ENCODE results near the gene FAM222A.

The FAM222A gene

DNA sequence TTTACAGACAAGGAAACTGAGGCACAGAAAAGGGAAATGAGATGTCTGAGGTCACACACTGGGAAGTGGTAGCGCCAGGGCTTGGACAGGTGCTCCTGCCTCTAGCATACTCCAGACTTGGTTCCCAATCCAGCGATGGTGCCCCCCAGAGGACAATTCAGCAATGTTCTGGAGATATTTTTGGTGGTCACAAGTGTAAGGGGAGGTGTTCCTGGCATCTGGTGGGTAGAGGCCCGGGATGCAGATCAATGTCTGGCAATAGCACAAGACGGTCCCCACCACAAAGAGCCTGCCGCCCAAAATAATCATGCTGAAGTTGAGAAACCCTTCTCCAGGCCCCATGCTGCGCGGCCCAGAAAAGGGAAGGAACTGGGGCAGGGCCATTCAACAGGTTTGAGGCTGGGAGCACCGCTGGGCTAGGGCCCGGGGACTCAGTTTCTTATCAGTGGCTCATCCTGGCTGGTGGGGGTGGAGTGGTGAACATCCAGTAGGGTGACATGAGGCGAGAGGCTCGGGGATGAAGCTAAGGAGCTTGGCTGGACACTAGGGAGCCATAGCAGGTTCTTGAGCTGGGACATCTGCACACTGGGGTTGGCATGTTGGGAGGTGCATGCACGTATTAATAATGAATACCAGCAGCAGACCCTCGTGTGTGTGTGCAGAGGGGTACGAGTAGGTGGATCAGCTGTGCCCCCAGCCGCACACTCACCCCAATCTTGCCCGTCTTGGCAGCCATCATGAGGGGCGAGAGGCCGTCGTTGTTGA lies 84.5 kb downstream of the FAM222A start:
- no peak for DNase-seq (ENCODE audit: low read depth in 2 of 2)

DNA sequence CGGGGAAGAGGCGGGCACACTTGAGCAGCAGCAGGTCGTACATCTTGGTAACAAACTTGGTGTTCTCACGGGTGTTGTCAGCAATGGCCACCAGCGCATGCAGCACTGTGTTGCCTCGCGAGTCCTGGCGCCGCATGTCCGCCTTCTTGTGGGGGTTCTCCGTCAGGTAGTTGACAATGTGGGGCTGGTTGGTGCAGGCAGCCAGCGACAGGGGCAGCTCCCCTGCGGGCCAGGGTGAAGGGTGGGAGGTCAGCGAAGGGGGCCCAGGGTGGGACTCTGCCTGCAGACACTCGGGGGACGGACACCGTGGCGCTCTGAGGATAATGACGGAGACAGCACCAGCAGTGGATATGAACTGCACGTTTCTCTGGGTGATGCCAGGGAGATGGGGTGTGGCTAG lies 85.1 kb downstream of the FAM222A start:
- no peak for DNase-seq (ENCODE audit: low read depth in 2 of 2)

DNA sequence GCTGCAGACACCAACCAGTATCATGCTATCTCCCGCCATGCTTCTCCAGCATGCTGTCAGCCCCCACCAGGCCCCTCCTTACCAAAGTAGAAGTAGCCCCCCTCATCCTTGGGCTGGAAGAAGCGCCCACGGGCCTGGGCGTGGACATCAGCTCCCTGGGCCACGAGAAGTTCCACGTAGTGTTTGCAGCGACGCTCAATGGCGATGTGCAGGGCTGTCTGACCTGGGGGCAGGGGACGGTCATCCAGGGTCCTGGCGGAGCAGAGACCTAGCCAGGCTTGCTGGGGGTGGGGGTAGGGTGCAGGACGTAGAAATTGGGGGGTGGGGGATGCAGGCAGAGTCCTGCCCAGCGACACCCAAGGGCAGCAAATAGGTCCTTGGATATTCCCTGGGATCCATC lies 86.9 kb downstream of the FAM222A start:
- DNase-seq (ENCODE audit: low read depth in 2 of 2), result no peak

DNA sequence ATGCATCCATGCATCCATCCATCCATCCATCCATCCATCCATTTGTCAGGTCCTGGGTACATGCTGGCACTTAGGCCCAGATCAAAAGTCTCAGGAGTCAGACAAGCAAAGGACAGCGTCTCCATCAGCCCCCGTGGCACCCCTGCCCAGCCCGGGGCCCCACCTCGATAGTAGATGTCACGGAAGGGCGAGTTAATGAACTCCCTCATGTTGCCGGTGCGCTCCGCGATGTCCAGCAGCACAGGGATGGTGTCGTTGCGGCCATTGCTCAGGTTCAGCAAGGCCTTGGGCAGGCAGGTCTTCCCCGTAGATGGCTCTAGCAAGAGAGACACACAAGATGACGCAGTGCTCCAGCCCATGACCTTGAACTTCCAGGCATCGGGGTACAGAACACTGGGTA lies 89.2 kb downstream of the FAM222A start:
- DNase-seq (ENCODE audit: low read depth in 2 of 2), result no peak

DNA sequence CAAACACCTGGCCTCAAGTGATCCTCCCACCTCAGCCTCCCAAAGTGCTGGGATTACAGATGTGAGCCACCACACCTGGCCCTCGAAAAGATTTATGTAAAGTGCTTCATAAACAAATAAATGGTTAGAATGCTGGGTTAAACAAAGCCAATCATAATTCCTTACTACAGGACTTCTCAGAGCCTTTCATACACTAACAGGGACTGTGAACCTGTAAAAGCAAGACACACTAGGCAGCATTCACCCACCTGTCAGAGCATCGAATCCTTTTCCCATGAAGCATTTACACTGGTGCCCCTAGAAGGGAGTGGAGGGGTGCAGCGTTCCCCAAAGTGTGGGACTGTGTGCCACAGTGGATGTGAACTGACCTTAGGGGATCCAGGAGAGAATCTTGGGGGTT lies 90.1 kb downstream of the FAM222A start:
- DNase-seq (ENCODE audit: low read depth in 2 of 2), result no peak

DNA sequence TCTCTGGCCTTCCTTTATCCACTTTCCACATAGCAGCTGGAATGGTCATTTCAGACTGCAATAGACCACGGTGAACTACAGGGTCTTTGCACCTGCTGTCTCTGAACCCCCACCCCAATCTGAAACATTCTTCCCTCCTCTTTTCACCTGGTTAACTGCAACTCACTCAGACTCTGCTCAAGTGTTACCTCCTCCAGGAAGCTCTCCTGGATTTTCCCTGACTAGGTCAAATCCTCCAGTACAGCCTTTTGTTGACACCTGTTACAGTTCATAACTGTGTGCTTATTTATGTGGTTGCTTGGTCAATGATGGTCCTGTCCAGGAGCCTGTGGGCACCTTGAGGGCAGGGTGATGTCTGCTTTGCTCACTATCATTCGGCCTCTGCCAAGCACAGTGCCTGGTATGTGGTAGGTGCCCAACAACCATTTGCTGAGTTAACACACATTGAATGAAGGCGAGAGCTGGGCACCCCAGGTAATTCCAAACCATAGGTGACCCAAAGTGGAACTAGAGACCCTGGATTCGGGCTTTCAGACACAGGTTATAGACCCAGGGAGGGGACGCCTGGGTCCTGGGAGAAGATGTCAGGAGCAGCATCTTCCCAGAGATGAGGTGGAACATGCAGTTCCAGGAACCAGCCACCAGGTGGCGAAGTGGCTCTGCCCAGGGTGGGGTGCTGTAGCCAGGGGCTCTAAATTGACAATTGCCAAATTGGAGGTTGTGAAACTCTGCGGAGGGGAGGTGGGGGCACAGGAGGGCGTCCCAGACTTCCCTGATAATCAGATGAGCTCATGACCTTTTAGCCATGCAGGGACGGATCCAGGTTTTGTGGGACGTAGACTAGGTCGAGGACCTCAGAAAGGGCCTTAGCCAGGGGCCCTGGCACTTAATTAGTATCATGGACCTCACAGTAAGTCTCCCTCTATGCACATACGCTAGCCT lies 91.5 kb downstream of the FAM222A start:
- DNase-seq (ENCODE audit: low read depth in 2 of 2), result peak; percentile 22 to 32

DNA sequence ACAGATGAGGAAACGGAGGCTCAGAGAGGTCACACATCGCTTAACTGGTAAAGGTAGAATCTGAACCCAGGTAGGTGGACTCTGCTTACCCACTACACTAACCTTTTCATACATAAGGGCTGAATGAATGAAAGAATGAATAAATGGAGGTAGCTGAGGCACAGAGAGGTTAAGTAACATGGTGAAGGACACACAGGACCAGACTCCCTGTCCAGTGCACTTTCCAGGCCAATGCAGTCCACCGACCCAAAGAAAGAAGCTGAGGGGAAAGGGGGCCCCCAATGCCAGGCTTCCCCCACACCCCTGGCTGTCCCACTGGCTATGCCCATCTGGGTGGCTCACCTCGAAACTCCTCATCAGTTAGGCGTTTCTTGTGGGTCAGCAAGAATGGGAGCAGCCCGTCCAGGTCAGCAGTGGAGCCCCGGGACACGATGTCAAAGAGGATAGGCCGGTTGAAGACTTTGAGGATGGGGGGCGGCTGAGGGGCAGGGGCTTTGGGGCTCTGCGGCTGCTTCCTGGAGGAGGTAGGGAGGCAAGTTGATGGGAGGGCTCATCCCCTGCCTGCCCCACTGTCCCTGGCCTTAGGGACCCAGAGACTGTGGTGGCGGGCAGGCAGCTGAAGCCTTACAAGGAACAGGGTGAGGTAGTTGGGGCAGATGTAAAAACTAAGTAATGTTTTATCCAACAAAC lies 94.5 kb downstream of the FAM222A start:
- no peak for DNase-seq (ENCODE audit: low read depth in 2 of 2)

DNA sequence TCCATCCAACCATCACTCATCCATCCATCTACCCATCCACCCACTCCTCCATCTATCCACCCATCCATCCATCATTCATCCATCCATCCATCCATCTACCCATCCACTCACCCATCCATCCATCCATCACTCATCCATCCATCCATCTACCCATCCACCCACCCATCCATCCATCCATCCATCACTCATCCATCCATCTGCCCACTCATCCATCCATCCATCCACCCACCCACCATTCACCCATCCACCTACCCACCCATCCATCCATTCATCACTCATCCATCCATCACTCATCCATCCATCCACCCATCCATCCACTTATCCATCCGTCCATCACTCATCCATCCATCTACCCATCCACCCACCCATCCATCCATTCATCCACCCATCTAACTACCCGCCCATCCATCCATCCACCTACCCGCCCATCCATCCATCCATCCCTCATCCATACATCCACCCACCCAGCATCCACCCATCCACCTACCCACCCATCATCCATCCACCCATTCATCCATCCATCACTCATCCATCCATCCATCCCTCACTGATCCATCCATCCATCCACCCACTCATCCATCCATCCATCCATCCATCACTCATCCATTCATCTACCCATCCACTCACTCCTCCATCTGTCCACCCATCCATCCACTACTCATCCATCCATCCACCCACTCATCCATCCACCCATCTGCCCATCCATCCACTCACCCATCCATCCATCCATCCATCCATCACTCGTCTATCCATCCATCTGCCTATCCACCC lies 95.4 kb downstream of the FAM222A start:
- no peak for DNase-seq (ENCODE audit: low read depth in 2 of 2)

DNA sequence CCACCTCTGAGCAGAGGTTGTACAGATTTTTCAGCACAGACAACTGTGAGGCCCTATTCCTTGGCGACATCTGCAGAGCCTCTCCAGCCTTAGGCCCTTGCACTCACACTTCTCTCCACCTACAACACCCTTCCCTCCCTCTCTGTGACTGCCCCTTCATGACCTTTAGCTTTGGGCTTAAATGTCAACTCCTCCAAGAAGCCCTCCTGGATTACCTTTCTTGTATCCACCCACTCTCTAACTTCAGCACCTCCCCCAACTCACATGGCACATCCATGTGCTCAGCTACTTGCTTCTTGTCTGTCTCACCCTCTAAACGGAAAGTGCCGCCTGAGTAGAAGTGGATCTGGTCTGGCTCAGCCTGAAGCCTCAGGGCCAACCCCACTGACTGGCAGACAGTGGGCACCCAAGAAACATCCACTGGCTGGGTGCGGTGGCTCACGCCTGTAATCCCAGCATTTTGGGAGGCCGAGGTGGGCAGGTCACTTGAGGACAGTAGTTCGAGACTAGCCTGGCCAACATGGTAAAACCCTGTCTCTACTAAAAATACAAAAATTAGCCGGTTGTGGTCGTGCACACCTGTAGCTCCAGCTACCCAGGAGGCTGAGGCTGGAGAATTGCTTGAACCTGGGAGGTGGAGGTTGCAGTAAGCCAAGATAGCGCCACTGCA lies 97.5 kb downstream of the FAM222A start:
- no peak for DNase-seq (ENCODE audit: low read depth in 2 of 2)

DNA sequence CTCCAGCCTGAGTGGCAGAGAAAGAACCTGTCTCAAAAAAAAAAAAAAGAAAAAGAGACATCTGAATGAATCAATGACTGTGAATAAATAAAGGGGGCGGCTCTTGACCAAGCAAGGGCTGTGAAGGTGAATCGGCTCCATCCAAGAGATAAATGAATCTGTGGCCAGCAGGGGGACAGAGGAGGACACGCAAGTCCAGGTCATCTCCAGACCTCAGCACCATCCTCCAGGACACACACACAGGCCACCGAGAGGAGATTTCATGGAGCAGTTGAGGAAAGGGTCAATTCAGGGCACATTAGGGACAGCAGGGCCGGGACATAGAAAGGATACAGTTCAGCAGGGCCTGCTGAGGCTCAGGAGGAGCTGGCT lies 98.0 kb downstream of the FAM222A start:
- no peak for DNase-seq (ENCODE audit: low read depth in 2 of 2)

DNA sequence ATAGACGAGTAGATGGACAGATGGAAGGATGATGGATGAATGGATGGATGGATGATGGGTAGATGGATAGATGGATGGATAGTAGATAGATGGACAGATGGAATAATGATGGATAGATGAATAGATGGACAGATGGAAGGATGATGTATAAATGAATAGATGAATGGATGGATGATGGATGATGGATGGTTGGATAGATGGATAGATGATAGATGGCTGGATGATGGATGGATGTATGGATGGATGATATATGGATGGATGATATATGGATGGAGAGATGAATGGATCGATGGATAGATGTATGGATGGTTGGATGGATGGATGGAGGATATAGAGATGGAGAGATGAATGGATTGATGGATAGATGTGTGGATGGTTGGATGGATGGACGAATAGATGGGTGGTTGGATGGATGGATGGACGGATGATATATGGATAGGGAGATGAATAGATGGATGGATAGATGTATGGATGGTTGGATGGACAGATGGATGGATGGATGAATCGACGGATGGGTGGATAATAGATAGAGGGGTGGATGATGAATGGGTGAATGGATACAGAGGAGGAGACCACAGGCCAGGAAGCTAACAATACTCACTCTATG lies 100.3 kb downstream of the FAM222A start:
- no peak for DNase-seq (ENCODE audit: low read depth in 2 of 2)

DNA sequence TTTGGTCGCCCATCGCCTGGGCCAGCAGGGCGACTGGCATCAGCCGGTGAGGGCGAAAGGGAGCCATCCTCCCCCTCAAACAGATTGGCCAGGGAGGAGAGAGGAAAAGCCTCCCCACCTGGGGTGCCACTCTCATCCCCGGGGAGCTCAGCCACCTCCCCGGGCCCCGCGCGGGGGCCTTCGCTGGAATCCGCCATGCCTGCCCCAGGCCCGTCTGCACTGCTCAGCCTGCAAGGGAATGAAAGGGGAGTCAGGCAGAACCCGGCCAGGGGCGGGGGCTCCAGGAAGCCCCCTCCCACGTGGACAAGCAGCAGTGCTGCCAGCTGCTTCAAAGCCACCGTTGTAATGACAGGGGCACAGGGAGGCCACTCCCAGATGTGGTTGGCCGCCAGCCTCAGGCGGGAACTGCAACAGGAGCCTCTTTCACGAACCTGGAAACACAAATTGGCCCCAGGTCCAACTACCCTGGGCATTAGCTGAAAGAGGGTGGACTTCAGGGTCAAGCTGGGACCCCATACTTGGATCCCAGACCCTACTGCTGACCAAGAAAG lies 101.0 kb downstream of the FAM222A start:
- no peak for DNase-seq (ENCODE audit: low read depth in 2 of 2)

DNA sequence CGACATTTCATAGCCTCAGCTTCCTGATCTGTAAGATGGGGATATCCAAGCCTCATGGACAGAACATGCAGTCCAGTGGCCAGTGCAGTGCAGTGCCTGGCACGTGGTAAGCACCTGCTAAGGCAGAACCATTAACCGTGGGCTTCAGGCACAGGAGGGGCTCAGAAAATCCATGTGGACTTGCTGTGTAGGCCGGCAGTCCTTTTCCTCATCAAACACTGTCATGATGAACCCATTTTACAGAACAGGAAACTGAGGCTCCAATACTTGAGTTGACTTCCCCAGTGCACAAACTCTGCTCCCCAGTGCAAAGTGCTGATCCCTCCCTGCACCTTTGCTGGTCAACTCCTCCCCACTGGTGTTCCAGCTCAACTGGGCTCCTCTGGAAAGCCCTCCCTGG lies 101.6 kb downstream of the FAM222A start:
- no peak for DNase-seq (ENCODE audit: low read depth in 2 of 2)

DNA sequence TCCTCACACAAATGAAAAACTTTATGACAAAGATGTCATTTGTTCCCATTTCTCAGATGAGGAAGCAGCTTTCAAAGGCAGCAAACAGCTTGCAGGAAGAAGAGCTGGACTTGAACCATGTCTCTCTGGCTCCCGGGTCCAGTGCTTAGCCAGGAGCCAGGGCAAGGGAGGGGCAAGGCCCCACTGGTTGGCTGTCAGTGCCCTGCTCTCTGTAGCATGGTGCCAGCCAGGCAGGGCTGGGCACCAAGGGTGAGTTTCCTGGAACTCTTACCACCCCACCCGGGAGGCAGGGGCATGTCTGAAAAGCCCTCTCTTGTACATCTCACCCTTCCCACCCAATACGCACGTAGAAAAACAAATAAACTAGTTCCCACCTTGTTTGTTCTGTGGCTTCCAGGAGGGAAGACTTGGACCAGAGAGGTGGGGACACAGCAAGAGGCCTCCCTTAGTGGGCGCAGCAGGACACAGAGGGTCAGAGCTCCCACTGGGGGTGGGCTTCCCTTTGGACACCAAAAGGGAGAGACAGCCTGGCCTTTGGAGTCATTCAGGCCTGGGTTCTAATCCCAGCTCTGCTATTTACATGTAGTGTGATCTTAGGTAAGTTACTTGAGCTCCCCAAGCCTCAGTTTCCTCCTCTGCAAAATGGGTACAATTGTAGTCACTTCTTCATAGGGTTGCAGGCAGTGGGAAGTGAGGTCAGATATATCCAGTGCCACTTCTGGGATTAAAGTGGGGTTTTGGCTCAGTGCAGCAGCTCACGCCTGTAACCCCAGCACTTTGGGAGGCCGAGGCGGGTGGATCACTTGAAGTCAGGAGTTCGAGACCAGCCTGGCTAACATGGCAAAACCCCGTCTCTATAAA lies 102.4 kb downstream of the FAM222A start:
- no peak for DNase-seq (ENCODE audit: low read depth in 2 of 2)

DNA sequence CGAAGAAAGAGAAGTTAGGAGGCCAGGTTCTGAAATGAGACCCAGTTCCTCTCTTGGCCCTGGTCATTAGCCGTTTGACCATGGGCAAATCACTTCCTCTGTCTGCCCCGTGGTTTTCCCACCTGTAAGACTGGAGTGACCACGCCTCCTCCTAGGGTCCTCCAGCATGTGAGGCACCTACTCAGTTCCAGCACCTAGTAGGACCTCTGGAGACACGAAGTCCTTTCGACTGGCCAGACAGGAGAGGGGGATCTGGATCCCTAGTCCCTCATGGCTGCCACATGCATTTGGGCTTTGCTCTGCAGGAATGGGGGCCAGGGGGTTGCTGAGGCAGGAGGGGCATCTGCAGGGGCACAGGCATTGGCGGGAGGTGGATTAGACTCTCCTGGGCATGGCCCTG lies 103.2 kb downstream of the FAM222A start:
- DNase-seq (ENCODE audit: low read depth in 2 of 2), result no peak

DNA sequence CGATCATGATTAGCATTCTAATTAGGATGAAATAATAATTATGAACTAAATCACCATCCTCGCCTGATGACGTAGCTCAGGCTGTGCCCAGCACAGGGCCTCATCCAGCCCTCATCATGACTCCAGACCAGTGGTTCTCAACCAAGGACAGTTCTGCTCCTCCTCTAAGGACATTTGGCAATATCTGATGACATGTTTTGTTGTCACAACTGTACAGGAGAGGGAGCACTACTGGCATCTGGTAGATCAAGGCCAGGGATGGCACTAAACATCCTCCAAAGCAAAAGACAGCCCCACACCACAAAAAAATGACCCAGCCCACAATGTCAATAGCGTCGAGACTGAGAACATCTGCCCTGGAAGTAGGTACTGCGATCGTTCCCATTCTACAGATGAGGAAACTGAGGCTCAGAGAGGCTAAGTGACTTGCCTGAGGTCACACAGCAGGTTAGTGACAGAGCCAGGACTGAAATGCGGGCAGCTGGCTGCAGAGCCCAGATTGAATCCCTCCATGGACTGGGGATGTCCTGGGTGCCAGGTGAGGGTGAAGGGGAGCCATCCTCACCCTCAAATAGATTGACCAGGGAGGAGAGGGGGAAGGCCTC lies 104.1 kb downstream of the FAM222A start:
- DNase-seq (ENCODE audit: low read depth in 2 of 2), result no peak

DNA sequence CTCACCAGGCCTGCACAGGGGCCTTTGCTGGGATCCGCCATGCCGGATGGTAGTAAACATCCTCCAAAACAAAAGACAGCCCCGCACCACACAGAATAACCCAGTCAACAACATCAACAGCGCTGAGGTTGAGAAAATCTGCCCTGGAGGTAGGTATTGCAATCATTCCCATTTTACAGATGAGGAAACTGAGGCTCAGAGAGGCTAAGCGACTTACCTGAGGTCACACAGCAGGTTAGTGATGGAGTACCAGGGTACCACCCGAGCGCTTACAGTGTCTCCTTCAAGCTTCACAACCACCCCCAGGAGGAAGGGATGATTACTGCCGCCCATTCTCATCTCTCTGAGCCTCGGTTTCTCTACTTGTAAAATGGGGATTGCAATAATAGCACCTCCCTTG lies 104.6 kb downstream of the FAM222A start:
- DNase-seq (ENCODE audit: low read depth in 2 of 2), result no peak

DNA sequence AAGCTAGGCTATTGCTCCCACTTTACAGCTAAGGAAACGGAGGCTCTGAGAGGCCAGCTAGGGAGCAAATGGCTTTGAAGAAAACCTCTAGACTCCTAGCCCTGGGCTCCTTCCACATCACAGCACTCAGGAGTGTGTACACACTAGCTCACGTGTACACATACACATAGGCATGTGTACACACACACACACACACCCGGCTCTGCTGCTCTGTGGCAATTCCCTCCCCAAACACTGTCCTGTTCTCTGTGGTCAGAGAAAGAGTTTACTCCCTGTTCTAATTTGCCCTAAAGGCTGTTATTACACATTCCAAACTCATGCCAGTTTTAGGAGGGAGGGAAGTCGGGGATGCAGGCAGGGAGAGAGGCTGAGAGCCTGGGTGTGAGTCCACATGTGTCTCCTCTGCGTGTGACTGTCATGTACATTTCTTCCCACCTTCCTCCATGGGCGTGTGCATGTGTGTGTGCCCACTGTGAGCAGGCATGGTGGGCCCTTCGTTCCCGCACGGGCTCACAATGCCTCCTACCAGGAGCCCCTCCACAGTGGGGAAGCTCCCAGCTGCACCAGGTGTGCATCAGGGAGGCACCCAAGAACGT lies 105.4 kb downstream of the FAM222A start:
- no peak for DNase-seq (ENCODE audit: low read depth in 2 of 2)

Data from stimulated activated CD8-positive, alpha-beta memory T cell treated with anti-CD3 and anti-CD28 coated beads, Interleukin-15, amount 100 ng/mL, for 48 hours (primary cell).